HG03469 (cell line): Measurements from ENCODE around the gene FRMPD1.
A peak's percentile ranks its signal among the peaks of the same experiment; 100 is the strongest.
"Not testable (repeated sequence)": the region's sequence is repeated elsewhere in the genome, so short reads cannot be mapped to it uniquely, and the experiment has no call there.

Experiments
- ATAC-seq: cut with Tn5 transposase; IDR thresholded peaks from one replicate; pipeline ENCODE4 v1.9.1; 2021; ENCODE audit warnings: mild to moderate bottlenecking, moderate library complexity, moderate number of reproducible peaks; ENCODE audit not compliant: unreplicated experiment

FRMPD1 gene

GRCh38 chr9:37732086-37732741, 81.5 kb downstream of the FRMPD1 start:
- ATAC-seq = no peak

GRCh38 chr9:37732952-37733351, 82.2 kb downstream of the FRMPD1 start:
- ATAC-seq = no peak

GRCh38 chr9:37739222-37739621, 88.5 kb downstream of the FRMPD1 start:
- ATAC-seq = no peak

GRCh38 chr9:37740128-37740527, 89.4 kb downstream of the FRMPD1 start:
- ATAC-seq = no peak

- no peak for ATAC-seq
Observed at GRCh38 chr9:37740631-37741328, 90.0 kb downstream of the FRMPD1 start.

GRCh38 chr9:37745970-37746369, 95.2 kb downstream of the FRMPD1 start:
- no peak for ATAC-seq

GRCh38 chr9:37746448-37747270, 95.9 kb downstream of the FRMPD1 start:
- no peak for ATAC-seq

- no peak for ATAC-seq
Observed at GRCh38 chr9:37747271-37747753, 96.6 kb downstream of the FRMPD1 start.

GRCh38 chr9:37749129-37749528, 98.4 kb downstream of the FRMPD1 start:
- no peak for ATAC-seq

GRCh38 chr9:37751186-37751585, 100.4 kb downstream of the FRMPD1 start:
- no peak for ATAC-seq

GRCh38 chr9:37751704-37752103, 101.0 kb downstream of the FRMPD1 start:
- ATAC-seq = not testable (repeated sequence)

GRCh38 chr9:37752112-37752511, 101.4 kb downstream of the FRMPD1 start:
- ATAC-seq = not testable (repeated sequence)

- no peak for ATAC-seq
Observed at GRCh38 chr9:37752642-37753488, 102.1 kb downstream of the FRMPD1 start.

- ATAC-seq = peak; percentile 74
Observed at GRCh38 chr9:37753489-37754190, 102.9 kb downstream of the FRMPD1 start, which contains the start of gene TRMT10B. Gene TRMT10B (plus strand): TSS chr9:37753805. CDS start chr9:37761932, 8,127 bp downstream.

GRCh38 chr9:37758747-37759146, 108.0 kb downstream of the FRMPD1 start:
- no peak for ATAC-seq

- no peak for ATAC-seq
Observed at GRCh38 chr9:37760416-37761161, 109.8 kb downstream of the FRMPD1 start.

- ATAC-seq = no peak
Observed at GRCh38 chr9:37761511-37761910, 110.8 kb downstream of the FRMPD1 start.

- not testable (repeated sequence) for ATAC-seq
Observed at GRCh38 chr9:37765263-37765662, 114.5 kb downstream of the FRMPD1 start.

GRCh38 chr9:37769306-37769705, 118.6 kb downstream of the FRMPD1 start:
- ATAC-seq = no peak
